GM12875 (cell line): ENCODE data around the gene CDK14.

ENCODE experiments used
- H3K4me3 ChIP-seq: one replicate; pipeline ENCODE4 v1.5.1; 2011; ENCODE audit warnings: low read depth, low read length, control low read depth
- CTCF ChIP-seq: IDR thresholded peaks from 2 replicates; pipeline ENCODE4 v1.5.1; 2011; ENCODE audit warnings: low read depth, mild to moderate bottlenecking, control low read depth, inconsistent platforms, low read length, moderate library complexity, borderline replicate concordance; ENCODE audit not compliant: insufficient read depth

Gene CDK14

DNA sequence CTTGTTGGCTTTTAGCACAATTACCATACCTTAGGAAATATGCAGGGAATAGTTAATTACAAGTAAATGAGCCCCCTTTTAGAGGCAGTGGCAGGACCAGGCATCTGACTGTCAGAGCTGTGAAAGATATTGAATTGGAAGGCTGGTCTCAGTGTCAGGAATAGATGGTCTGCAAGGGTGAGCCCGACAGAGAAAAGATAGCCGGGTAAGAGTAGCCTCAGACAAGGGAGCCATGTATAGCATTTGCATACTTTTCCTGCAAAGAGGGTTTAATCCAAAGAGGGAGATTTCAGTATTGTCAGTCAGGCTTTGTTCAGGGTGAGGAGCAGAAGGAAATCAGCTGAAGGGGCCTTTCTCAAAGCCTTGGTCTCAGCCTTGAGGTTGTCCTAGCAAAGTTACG lies 539.2 kb downstream of the CDK14 start:
- H3K4me3 ChIP-seq = no peak overlapping the region
- TF ChIP-seq CTCF = no peak

- H3K4me3 ChIP-seq = no peak overlapping the region
- no peak for TF ChIP-seq CTCF
Measured at GRCh38 chr7:91135703-91136430, 539.7 kb downstream of the CDK14 start.

- no peak overlapping the region for H3K4me3 ChIP-seq
- no peak for TF ChIP-seq CTCF
Measured at GRCh38 chr7:91137153-91137787, 541.1 kb downstream of the CDK14 start.

DNA sequence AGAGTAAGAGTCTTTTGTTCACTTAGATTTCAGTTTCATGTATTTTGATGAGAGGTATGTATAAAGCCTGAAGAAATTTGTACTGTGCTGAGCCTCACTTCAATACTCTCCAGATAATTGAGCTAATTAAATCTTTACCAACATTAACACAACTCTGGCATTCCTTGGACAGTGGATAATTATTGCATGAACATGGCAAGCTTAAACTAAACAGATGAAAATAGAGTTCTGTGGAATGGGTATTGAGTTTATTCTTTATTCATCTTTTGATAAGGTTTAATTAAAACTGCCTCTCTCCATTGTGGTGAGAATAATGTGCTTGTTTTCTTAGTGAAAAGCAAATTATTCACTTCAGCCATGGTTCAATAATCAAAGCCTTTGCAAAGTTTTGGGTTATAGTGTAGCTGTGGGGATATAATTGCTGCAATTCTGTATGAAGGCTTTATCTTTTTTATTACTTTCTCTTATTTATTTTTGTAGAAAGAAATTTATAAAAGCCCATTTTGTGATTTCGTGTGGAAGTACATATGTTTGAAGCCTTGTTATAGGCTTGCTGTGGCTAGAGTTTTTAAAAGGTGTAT lies 541.8 kb downstream of the CDK14 start:
- TF ChIP-seq CTCF = no peak
- no peak overlapping the region for H3K4me3 ChIP-seq

DNA sequence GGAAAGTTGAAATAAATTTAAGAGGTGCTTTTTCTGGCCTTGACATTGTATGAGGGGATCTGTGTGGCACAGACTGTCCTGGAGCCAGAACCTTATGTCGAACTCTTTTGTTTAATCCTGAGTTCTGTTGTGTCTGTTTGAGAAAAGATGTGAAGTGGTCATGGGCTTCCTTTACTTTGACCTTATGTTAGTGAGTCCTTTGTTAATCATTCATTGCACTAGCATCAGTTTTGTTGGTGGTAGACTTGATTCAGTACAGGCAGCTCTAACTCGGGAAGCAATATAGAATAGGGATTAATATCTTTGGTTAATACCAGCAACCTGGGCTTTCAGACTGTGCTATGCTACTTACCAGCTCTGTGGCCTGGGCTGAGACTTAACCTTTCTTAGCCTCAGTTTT lies 544.2 kb downstream of the CDK14 start:
- no peak for TF ChIP-seq CTCF
- no peak overlapping the region for H3K4me3 ChIP-seq

DNA sequence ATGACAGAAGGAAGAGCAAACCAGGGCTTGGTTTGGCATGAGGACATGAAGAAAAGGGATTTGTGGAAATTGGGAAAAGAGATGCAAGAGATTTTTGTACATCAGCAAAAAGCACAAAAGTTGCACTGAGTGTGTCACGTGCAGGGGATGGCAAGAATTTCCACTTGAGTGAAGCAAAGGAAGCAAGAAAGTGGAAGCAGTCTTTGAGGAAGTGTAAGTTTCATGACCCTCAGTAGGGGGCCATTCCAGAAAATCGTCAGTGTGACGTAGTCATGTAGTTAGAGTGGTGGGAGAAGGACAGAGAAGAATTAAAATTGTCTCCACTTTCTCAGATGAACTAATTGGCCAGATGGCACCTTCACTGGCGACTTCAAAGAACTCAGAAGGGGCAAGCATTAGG lies 544.9 kb downstream of the CDK14 start:
- no peak overlapping the region for H3K4me3 ChIP-seq
- TF ChIP-seq CTCF = no peak

- no peak for TF ChIP-seq CTCF
- H3K4me3 ChIP-seq = no peak overlapping the region
Measured at GRCh38 chr7:91142743-91143142, 546.6 kb downstream of the CDK14 start.
